ENCODE data around the gene PC. TPM values are rescaled to one million over a fixed set of nuclear protein-coding genes. Genes with fewer than 3 reads are reported as not detected.

The PC gene
- total RNA-seq, 1 donor from 2014 or later, result 49.1 TPM

DNA sequence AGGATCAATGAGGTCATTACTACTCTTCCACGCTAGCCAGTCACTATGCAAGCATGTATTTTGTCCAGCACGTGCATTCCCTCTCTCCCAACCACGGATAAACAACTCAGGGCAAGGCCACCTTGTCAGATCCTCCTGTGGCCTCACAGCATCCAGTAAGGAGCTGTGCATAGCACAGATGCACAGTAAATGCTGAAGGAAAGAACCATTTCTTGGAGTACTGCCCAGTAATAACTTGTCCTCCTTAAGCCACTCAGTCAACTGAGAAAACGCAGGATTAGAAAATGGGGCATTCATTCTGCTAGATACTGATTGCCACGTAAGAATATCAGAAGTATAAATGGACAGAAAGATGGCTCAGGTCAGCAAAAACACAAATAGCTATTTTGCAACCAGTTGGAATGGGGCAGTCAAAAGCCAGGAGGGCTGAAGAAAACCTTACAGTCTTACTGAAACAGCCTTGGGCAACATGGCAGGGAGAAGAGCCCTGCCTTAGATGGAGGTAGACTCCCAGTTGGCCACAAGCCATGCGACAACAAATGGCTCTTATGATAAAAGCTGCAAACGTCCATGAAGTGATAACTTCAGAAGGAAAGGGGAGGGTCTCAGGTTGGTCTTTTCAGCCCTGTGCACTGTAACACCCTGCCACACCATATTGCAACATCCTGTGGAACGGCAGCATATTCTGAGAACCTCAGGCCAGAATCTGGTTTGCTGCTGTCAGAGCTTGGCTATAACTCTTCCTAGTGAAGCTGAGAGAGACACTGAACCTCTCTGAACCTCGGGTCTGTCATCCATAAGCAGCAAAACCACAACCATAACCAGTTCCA lies 23.0 kb downstream of the PC start:
- no peak overlapping the region for H3K4me3 Mint-ChIP-seq (ENCODE audit: unreplicated experiment)
- no peaks in the 10 kb centered on the region for H3K36me3 Mint-ChIP-seq (ENCODE audit: unreplicated experiment)
- H3K27ac Mint-ChIP-seq (ENCODE audit: unreplicated experiment), result peak overlapping the region; percentile 92
- H3K9me3 Mint-ChIP-seq (ENCODE audit: unreplicated experiment), result peaks cover 4% of the 10 kb centered on the region
- no peak for DNase-seq (ENCODE audit: extremely low spot score, unreplicated experiment)
- H3K27me3 Mint-ChIP-seq (ENCODE audit: unreplicated experiment), result no peaks in the 10 kb centered on the region
- H3K4me1 Mint-ChIP-seq (ENCODE audit: unreplicated experiment), result peaks cover 53% of the 10 kb centered on the region
- TF ChIP-seq, protein P1, sequence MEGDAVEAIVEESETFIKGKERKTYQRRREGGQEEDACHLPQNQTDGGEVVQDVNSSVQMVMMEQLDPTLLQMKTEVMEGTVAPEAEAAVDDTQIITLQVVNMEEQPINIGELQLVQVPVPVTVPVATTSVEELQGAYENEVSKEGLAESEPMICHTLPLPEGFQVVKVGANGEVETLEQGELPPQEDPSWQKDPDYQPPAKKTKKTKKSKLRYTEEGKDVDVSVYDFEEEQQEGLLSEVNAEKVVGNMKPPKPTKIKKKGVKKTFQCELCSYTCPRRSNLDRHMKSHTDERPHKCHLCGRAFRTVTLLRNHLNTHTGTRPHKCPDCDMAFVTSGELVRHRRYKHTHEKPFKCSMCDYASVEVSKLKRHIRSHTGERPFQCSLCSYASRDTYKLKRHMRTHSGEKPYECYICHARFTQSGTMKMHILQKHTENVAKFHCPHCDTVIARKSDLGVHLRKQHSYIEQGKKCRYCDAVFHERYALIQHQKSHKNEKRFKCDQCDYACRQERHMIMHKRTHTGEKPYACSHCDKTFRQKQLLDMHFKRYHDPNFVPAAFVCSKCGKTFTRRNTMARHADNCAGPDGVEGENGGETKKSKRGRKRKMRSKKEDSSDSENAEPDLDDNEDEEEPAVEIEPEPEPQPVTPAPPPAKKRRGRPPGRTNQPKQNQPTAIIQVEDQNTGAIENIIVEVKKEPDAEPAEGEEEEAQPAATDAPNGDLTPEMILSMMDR (IDR thresholded peaks at IDR 0.05), result no peak

DNA sequence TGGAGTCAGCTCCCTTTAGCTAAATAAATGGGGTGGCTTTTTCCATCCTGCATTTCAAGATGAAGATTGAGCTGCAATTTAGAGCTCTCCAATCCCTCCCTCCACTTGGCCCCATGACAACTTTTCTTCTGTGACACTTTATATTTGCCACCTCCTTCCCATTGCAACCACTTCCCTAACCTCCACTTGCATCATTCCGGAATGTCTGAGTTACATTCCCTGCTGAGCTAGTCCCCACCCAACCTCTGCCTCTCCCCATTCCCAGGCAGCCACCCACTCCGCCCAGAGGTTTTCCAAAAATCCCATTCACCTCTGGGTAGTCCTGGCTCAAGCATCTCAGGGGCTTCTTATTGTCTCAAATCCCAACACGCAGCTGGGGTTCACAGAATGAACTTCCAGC lies 24.7 kb downstream of the PC start:
- peaks cover 59% of the 10 kb centered on the region for H3K4me1 Mint-ChIP-seq (ENCODE audit: unreplicated experiment)
- no peak overlapping the region for H3K4me3 Mint-ChIP-seq (ENCODE audit: unreplicated experiment)
- DNase-seq (ENCODE audit: extremely low spot score, unreplicated experiment), result no peak
- TF ChIP-seq, protein P1 (IDR thresholded peaks at IDR 0.05), result no peak
- peaks cover 4% of the 10 kb centered on the region for H3K9me3 Mint-ChIP-seq (ENCODE audit: unreplicated experiment)
- no peaks in the 10 kb centered on the region for H3K36me3 Mint-ChIP-seq (ENCODE audit: unreplicated experiment)
- H3K27ac Mint-ChIP-seq (ENCODE audit: unreplicated experiment), result peak overlapping the region; percentile 59
- no peaks in the 10 kb centered on the region for H3K27me3 Mint-ChIP-seq (ENCODE audit: unreplicated experiment)

DNA sequence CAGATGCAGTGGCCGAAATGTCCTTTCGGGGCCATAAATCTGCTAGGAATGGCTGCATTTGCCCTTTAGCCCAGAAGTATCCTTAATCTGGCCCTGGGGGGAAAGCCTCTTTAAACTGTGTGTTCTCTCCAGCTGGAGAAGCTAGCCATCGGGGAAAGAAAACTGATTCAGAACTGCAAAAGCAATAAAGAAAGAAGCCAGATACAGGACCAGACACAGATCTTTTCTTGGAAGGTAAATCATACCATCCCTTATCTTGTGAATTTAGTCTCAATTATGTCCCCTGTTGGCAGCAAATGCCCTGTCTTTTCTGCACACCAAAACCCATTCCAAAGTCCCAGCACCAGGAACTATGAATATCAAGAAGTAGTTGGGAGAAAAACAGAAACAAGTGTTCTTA lies 25.6 kb downstream of the PC start:
- Mint-ChIP-seq H3K4me3 (ENCODE audit: unreplicated experiment) (no peak overlapping the region), H3K36me3 (ENCODE audit: unreplicated experiment) (no peaks in the 10 kb centered on the region), H3K4me1 (ENCODE audit: unreplicated experiment) (peaks cover 59% of the 10 kb centered on the region), H3K27ac (ENCODE audit: unreplicated experiment) (no peak overlapping the region), H3K9me3 (ENCODE audit: unreplicated experiment) (peaks cover 4% of the 10 kb centered on the region), H3K27me3 (ENCODE audit: unreplicated experiment) (no peaks in the 10 kb centered on the region)
- no peak for DNase-seq (ENCODE audit: extremely low spot score, unreplicated experiment)
- TF ChIP-seq, protein P1 (IDR thresholded peaks at IDR 0.05), result no peak

DNA sequence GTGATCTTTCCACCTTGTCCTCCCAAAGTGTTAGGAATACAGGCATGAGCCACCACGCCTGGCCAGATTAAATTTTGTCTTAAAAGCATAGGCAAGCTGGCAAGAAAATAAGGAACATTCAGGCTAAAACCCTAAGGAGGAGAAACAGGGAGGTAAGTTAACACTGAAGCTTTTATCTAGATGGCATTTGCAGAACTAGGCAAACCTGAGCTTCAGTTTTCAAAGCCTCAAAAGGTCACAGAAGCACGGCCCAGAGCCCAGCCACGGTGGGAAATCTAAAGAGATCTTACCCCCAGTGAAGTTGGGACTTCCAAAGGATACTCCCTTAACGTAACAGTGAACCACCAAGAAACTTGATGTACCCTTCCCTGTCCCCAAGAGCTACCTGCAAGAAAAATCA lies 28.4 kb downstream of the PC start:
- no peak overlapping the region for H3K4me3 Mint-ChIP-seq (ENCODE audit: unreplicated experiment)
- peaks cover 2% of the 10 kb centered on the region for H3K36me3 Mint-ChIP-seq (ENCODE audit: unreplicated experiment)
- H3K27me3 Mint-ChIP-seq (ENCODE audit: unreplicated experiment), result no peaks in the 10 kb centered on the region
- H3K27ac Mint-ChIP-seq (ENCODE audit: unreplicated experiment), result no peak overlapping the region
- H3K4me1 Mint-ChIP-seq (ENCODE audit: unreplicated experiment), result peaks cover 34% of the 10 kb centered on the region
- TF ChIP-seq, protein P1 (IDR thresholded peaks at IDR 0.05), result no peak
- no peaks in the 10 kb centered on the region for H3K9me3 Mint-ChIP-seq (ENCODE audit: unreplicated experiment)
- DNase-seq (ENCODE audit: extremely low spot score, unreplicated experiment), result no peak

DNA sequence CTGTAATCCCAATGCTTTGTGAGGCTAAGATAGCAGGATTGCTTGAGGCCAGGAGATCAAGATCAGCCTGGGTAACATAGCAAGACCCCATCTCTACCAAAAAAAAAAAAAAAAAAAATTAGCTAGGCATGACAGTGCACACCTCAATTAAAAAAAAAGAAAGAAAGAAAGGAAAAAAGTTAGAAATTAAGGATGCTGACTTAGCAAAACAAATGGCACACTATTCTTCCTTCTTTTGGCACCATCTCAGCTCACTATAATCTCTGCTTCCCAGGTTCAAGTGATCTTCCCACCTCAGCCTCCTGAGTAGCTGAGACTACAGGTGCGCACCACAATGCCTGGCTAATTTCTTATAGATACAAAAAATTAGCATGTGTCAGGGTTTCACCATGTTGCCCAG lies 33.9 kb downstream of the PC start:
- no peak overlapping the region for H3K27ac Mint-ChIP-seq (ENCODE audit: unreplicated experiment)
- H3K9me3 Mint-ChIP-seq (ENCODE audit: unreplicated experiment), result no peaks in the 10 kb centered on the region
- TF ChIP-seq, protein P1 (IDR thresholded peaks at IDR 0.05), result no peak
- peaks cover 5% of the 10 kb centered on the region for H3K36me3 Mint-ChIP-seq (ENCODE audit: unreplicated experiment)
- DNase-seq (ENCODE audit: extremely low spot score, unreplicated experiment), result no peak
- peaks cover 9% of the 10 kb centered on the region for H3K4me1 Mint-ChIP-seq (ENCODE audit: unreplicated experiment)
- no peak overlapping the region for H3K4me3 Mint-ChIP-seq (ENCODE audit: unreplicated experiment)
- H3K27me3 Mint-ChIP-seq (ENCODE audit: unreplicated experiment), result no peaks in the 10 kb centered on the region

Measured in osteocyte (in vitro differentiated cells).